B cell (primary cell): ENCODE results near the gene PHF19. TPM values are rescaled to one million over a fixed set of nuclear protein-coding genes. Genes with fewer than 3 reads are reported as not detected.

ENCODE experiments used
- ATAC-seq: fragments of 200-7000 bp; cut with Tn5 transposase; one replicate; pipeline ENCODE4 v1.10.0; 2021; ENCODE audit warnings: low read depth, mild to moderate bottlenecking, moderate number of reproducible peaks, moderate library complexity
- CTCF ChIA-PET: fragments of 350-600 bp; sonication (Branson Sonifier 250); formaldehyde crosslinking; loops from one replicate; lab custom pipeline; 2021; ENCODE audit warnings: antibody characterized with exemption, inconsistent platforms; lab: Charles Lee
- POLR2A ChIA-PET: fragments of 350-600 bp; sonication (Branson Sonifier 250); formaldehyde crosslinking; loops from one replicate; lab custom pipeline; 2021; ENCODE audit warnings: antibody characterized with exemption; lab: Charles Lee
- DNase-seq: peaks from one replicate; pipeline ENCODE4 v3.0.0; 2013
- H2AFZ ChIP-seq: 2 replicates; pipeline ENCODE4 v1.6.1; 2012; ENCODE audit warnings: mild to moderate bottlenecking, low read depth, low read length; ENCODE audit not compliant: insufficient read depth, poor library complexity, severe bottlenecking
- H3K27ac ChIP-seq, 2 donors: 1 replicate in 1 of 2; 2 replicates in 1 of 2; pipeline ENCODE4 v1.5.1; 2012 to 2013; ENCODE audit warnings: low read length in 2 of 2, mild to moderate bottlenecking in 2 of 2, moderate library complexity in 1 of 2
- H3K27me3 ChIP-seq, 4 experiments: fragments of 200-600 bp in 1 of 4; sonication (generic) in 1 of 4; replicated peaks in 1 of 4; 1 replicate in 2 of 4; 2 replicates in 2 of 4; pipeline versions ENCODE4 v1.6.1 to v1.7.0; 2013 to 2016; ENCODE audit warnings: low read length in 3 of 4, mild to moderate bottlenecking in 2 of 4, mixed read lengths in 1 of 4, moderate library complexity in 1 of 4; ENCODE audit not compliant: insufficient read depth in 4 of 4, control insufficient read depth in 3 of 4; ENCODE audit errors: control extremely low read depth in 1 of 4
- H3K36me3 ChIP-seq, 2 experiments: replicated peaks in 1 of 2; 1 replicate in 1 of 2; 2 replicates in 1 of 2; pipeline versions ENCODE4 v1.6.1 to v1.7.1; 2013; ENCODE audit warnings: low read length in 1 of 2; ENCODE audit not compliant: insufficient read depth in 2 of 2, control insufficient read depth in 1 of 2; ENCODE audit errors: control extremely low read depth in 1 of 2, extremely low read depth in 1 of 2
- H3K4me1 ChIP-seq, 2 donors: fragments of 200-600 bp in 1 of 2; sonication (generic) in 1 of 2; 1 replicate in 1 of 2; 2 replicates in 1 of 2; pipeline versions ENCODE4 v1.5.1 to v1.6.1; 2013 to 2017; ENCODE audit warnings: low read length in 2 of 2; ENCODE audit not compliant: control insufficient read depth in 2 of 2, insufficient read depth in 2 of 2
- H3K4me2 ChIP-seq: replicated peaks from 2 replicates; pipeline ENCODE3; 2012; ENCODE audit warnings: mild to moderate bottlenecking, low read depth, low read length; ENCODE audit not compliant: poor library complexity, severe bottlenecking
- H3K4me3 ChIP-seq, 5 experiments: fragments of 200-600 bp in 1 of 5; sonication (generic) in 1 of 5; 1 replicate in 3 of 5; 2 replicates in 2 of 5; pipeline versions ENCODE4 v1.5.1 to v1.7.0; 2011 to 2016; ENCODE audit warnings: low read length in 4 of 5, mild to moderate bottlenecking in 4 of 5, low read depth in 2 of 5, control low read depth in 1 of 5, moderate library complexity in 1 of 5; ENCODE audit not compliant: insufficient read depth in 1 of 5; ENCODE audit errors: control extremely low read depth in 1 of 5, extremely low read depth in 1 of 5
- H3K79me2 ChIP-seq: fragments of 200-600 bp; sonication (generic); one replicate; pipeline ENCODE4 v1.6.0; 2016; ENCODE audit warnings: low read length; ENCODE audit not compliant: control insufficient read depth, insufficient read depth
- H3K9ac ChIP-seq: fragments of 200-600 bp; sonication (generic); 2 replicates; pipeline ENCODE4 v1.6.1; 2017; ENCODE audit warnings: mild to moderate bottlenecking, low read length, moderate library complexity
- H3K9me3 ChIP-seq, 3 donors: one replicate each; pipeline versions ENCODE4 v1.6.1 to v1.7.1; 2013; ENCODE audit warnings: low read length in 2 of 3; ENCODE audit not compliant: control insufficient read depth in 2 of 3, insufficient read depth in 1 of 3; ENCODE audit errors: control extremely low read depth in 1 of 3
- H4K20me1 ChIP-seq: 2 replicates; pipeline ENCODE4 v1.6.0; 2012; ENCODE audit warnings: mild to moderate bottlenecking, low read length; ENCODE audit not compliant: insufficient read depth, control insufficient read depth, poor library complexity, severe bottlenecking
- H3K27ac Mint-ChIP-seq: one replicate; pipeline ENCODE4 v1.8.0; 2021; ENCODE audit warnings: mixed read lengths
- H3K27me3 Mint-ChIP-seq: one replicate; pipeline ENCODE4 v1.8.0; 2021; ENCODE audit warnings: mixed read lengths
- H3K4me1 Mint-ChIP-seq: one replicate; pipeline ENCODE4 v1.8.0; 2021; ENCODE audit warnings: mixed read lengths
- H3K4me3 Mint-ChIP-seq: one replicate; pipeline ENCODE4 v1.8.0; 2021; ENCODE audit warnings: mixed read lengths
- H3K9me3 Mint-ChIP-seq: one replicate; pipeline ENCODE4 v1.8.0; 2022; ENCODE audit warnings: mixed read lengths; ENCODE audit not compliant: insufficient read depth
- EZH2 ChIP-seq: IDR thresholded peaks from 2 replicates; pipeline ENCODE4 v1.6.1; 2012; ENCODE audit warnings: borderline replicate concordance, low read depth, mild to moderate bottlenecking, moderate library complexity, low read length; ENCODE audit not compliant: insufficient read depth, poor library complexity, severe bottlenecking
- WGBS: methylation state at CpG from one replicate; pipeline ENCODE4 v1.1.5; 2013; ENCODE audit warnings: missing lambda C conversion rate; ENCODE audit not compliant: insufficient coverage; 5-methylcytosine and 5-hydroxymethylcytosine counted together
- intact Hi-C: fragments of 100-400 bp; cut with micrococcal nuclease; formaldehyde crosslinking; loops from one replicate; pipeline ENCODE4 v1.10.0; 2022
- polyA plus RNA-seq: library from polyadenylated mRNA; depleted of rRNA; stranded (reverse); fragments of >200 nt; gene quantifications from 2 replicates; pipeline ENCODE4 v1.2.3, GENCODE V29; 2012
- total RNA-seq, 2 donors: library from RNA; stranded (reverse); fragments of 120-200 nt in 1 of 2; gene quantifications; 1 replicate in 1 of 2; 2 replicates in 1 of 2; pipeline versions ENCODE4 v1.2.3 to v1.2.4, GENCODE V29; 2013 to 2022
- TF ChIP-seq, protein P1 (sequence below): fragments of 200-600 bp; IDR thresholded peaks from one replicate; pipeline ENCODE4 v1.8.0; 2022; ENCODE audit warnings: antibody characterized with exemption, mild to moderate bottlenecking

PHF19 gene
- total and polyA plus RNA-seq, 2 donors (not counting 1 experiment from before 2014, with no cell fraction given) = 17.0 to 20.9 TPM

- ChIA-PET CTCF (interaction anchor here (0.6 to 1.6 kb wide), 3 partner anchors 9 to 181 kb away, joined by 3 to 11 read pairs (median 6); no protein-coding TSS in a partner anchor), POLR2A (interaction anchor here (0.6 to 0.9 kb wide), 2 partner anchors 32 to 1017 kb away, joined by 3 to 5 read pairs; no protein-coding TSS in a partner anchor)
- Mint-ChIP-seq H3K4me3 (peak overlapping the region; percentile 80), H3K9me3 (no peaks in the 10 kb centered on the region), H3K4me1 (peaks cover 82% of the 10 kb centered on the region), H3K27ac (peak overlapping the region; percentile 95), H3K27me3 (no peaks in the 10 kb centered on the region)
- intact Hi-C loops = loop anchor here (5.0 kb wide), 1 partner anchor 147 kb away; the partner anchor contains the start of gene CNTRL
- H4K20me1 ChIP-seq = no peaks in the 10 kb centered on the region
- no peaks in the 10 kb centered on the region for H3K9me3 ChIP-seq
- H3K79me2 ChIP-seq = peaks cover 4% of the 10 kb centered on the region
- DNase-seq = peak; percentile 29
- H3K4me2 ChIP-seq = peak overlapping the region; percentile 98
- no peak overlapping the region for H2AFZ ChIP-seq
- H3K4me1 ChIP-seq = peaks cover 53 to 84% of the 10 kb centered on the region in 2 donors
- H3K36me3 ChIP-seq = no peaks in the 10 kb centered on the region
- no peaks in the 10 kb centered on the region for H3K27me3 ChIP-seq
- WGBS = 62% methylated on average over 5 of the region's 11 CpGs
- no peak overlapping the region for H3K4me3 ChIP-seq
- no peak for ATAC-seq
- H3K9ac ChIP-seq = no peak overlapping the region
- H3K27ac ChIP-seq = peak overlapping the region; percentile 90 to 99
- TF ChIP-seq, protein P1, sequence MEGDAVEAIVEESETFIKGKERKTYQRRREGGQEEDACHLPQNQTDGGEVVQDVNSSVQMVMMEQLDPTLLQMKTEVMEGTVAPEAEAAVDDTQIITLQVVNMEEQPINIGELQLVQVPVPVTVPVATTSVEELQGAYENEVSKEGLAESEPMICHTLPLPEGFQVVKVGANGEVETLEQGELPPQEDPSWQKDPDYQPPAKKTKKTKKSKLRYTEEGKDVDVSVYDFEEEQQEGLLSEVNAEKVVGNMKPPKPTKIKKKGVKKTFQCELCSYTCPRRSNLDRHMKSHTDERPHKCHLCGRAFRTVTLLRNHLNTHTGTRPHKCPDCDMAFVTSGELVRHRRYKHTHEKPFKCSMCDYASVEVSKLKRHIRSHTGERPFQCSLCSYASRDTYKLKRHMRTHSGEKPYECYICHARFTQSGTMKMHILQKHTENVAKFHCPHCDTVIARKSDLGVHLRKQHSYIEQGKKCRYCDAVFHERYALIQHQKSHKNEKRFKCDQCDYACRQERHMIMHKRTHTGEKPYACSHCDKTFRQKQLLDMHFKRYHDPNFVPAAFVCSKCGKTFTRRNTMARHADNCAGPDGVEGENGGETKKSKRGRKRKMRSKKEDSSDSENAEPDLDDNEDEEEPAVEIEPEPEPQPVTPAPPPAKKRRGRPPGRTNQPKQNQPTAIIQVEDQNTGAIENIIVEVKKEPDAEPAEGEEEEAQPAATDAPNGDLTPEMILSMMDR = no peak
- TF ChIP-seq EZH2 = no peak
Observed at GRCh38 chr9:120924698-120925534, 47.9 kb upstream of the PHF19 start.
